ENCODE data around the gene EVC. TPM values are rescaled to one million over a fixed set of nuclear protein-coding genes. Genes with fewer than 3 reads are reported as not detected.

EVC gene
- total RNA-seq, 2 experiments from 2014 or later: 0.17 TPM; not detected in 1

DNA sequence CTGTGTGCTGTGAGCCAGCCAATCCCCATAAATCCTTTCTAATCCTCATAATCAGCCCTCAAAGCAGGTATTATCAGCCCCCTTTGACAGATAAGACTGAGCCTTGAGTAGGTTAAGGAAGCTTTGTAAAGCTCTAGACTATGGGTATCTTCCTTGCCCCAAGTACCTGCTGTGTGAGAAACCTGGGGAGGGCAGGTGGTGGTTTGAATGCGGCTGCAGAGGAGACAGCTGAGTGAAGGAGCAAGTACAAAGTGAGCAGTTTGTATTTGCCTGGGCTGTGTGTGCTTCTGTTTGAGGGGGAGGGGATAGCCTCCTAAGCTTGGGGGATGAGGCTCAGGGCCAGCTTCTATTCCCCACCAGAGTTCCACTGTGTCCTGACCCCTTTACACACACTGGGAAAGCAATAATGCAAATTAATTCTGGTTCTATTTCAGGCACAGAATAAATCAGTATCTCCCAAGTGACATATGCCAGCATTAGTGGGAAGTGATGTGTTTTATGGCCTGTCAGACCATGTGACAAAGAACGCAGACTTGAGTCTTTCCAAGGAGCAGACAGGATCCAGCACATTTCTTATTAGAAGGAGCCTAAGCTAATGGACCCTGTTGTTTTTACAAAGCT, 63.5 kb downstream of the EVC start:
- intact Hi-C loops (cut with micrococcal nuclease): no loop called here
- H3K27ac Mint-ChIP-seq: no peak overlapping the region
- no peak overlapping the region for H3K4me3 Mint-ChIP-seq
- CTCF ChIA-PET: interaction anchor here (0.6 kb wide), 1 partner anchor 1522 kb away, joined by 3 read pairs; no protein-coding TSS in a partner anchor
- no peaks in the 10 kb centered on the region for H3K4me1 Mint-ChIP-seq (ENCODE audit: low read depth)
- DNase-seq: no peak
- H3K9me3 Mint-ChIP-seq: peaks cover 15% of the 10 kb centered on the region
- peaks cover 3% of the 10 kb centered on the region for H3K27me3 Mint-ChIP-seq (ENCODE audit: low read depth)
- peaks cover 1% of the 10 kb centered on the region for H3K36me3 Mint-ChIP-seq (ENCODE audit: low read depth)

DNA sequence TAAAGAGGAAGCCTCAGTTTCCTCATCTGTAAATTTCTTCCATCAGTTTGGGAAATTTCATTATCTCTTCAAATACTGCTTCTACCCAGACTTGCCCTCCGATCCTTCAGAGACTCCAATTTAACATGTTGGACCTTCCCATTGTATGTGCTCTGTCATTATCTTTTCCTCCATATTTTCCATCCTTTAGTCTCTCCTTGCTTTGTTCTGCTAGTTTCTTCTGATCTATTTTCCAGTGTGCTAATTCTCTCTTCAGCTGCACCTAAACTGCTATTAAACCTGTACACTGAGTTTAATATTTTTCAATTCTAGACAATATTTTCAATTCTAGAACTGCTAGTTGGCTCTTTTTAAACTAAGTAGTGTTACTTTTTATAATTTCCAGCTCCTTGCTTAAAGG, 65.5 kb downstream of the EVC start:
- H3K9me3 Mint-ChIP-seq: peaks cover 14% of the 10 kb centered on the region
- H3K27ac Mint-ChIP-seq: no peak overlapping the region
- no peaks in the 10 kb centered on the region for H3K4me1 Mint-ChIP-seq (ENCODE audit: low read depth)
- intact Hi-C loops (cut with micrococcal nuclease): no loop called here
- peaks cover 3% of the 10 kb centered on the region for H3K27me3 Mint-ChIP-seq (ENCODE audit: low read depth)
- no peak overlapping the region for H3K4me3 Mint-ChIP-seq
- no peak for DNase-seq
- H3K36me3 Mint-ChIP-seq (ENCODE audit: low read depth): peaks cover 1% of the 10 kb centered on the region
- CTCF ChIA-PET: no interaction called here

DNA sequence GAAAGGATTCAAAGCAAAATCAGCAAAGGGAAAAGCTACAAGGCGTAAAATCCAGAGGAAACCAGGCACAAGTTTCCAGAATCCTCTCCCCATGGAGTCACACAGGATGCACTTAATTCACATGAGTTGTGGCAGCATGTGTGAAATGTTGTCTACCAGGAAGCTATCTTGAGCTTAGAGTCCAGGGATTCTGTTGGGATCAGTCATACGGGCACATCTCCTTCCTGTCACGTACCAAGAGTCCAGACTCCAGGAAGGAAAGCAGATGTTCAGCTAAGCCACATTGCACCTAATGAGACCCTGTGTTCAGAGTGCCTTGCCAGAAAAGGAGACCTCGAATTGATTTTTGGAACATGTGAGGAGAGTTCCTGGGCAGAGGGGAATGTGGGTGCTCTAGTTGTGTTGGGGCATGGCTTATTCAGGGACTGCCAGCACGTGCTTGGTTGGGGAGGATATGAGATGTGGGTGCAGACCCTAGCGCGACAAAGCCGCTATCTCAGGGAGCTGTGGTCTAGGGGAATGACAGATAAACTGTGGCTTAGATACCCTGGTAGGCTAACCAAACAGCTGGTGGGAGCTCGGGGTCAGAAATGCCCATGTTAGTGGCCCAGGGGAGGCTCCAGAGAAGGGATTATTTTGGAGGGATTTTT, 70.0 kb downstream of the EVC start:
- Mint-ChIP-seq H3K4me3 (no peak overlapping the region), H3K9me3 (peaks cover 9% of the 10 kb centered on the region), H3K4me1 (ENCODE audit: low read depth) (no peaks in the 10 kb centered on the region), H3K36me3 (ENCODE audit: low read depth) (peaks cover 1% of the 10 kb centered on the region), H3K27ac (no peak overlapping the region), H3K27me3 (ENCODE audit: low read depth) (no peaks in the 10 kb centered on the region)
- intact Hi-C loops (cut with micrococcal nuclease): no loop called here
- CTCF ChIA-PET: no interaction called here
- no peak for DNase-seq

DNA sequence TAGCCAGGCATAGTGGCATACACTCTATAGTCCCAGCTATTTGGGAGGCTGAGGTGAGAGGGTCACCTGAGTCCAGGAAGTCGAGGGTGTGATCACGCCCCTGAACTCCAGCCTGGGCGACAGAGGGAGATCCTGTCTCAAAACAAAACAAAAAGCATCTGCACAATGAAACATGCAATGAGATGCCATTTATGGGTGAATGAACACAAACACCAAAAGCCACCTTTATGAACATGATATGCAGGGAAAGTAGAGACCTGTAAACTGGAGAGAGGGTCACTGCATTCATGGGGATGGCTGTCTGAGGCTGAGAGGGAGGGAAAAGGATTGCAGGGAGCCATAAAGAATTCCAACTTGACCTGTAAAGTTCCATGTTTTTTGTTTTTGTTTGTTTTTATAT, 70.7 kb downstream of the EVC start:
- no peak for DNase-seq
- H3K27me3 Mint-ChIP-seq (ENCODE audit: low read depth): no peaks in the 10 kb centered on the region
- no peak overlapping the region for H3K27ac Mint-ChIP-seq

DNA sequence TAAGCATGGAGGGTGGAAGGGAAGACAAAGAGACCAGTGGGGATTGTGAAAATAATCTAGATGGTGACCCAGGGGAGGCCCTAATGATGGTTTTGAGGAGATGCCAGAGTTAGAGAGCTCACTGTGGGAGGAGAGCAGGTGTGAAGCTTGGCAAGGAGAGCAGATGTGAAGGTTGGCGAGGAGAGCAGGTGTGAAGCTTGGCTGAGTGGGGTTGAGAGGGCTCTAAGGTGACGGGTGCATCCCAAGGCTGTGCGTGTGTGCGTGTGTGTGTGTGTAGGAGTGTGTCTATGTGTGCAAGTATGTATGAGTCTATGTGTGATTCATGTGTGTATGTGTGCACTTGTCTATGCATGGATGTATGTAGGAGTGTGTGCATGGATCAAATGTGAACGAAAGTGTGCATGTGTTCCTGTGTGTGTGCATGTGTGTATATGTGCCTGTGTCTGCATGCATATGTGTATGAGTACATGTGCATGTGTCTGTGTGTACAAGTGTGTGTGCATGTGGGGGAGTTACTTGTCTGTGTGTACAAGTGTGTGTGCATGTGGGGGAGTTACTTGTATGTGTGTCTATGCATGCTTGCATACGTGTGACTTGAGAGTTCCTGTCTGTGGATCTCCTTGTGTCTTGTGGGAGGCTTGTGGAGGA, 72.0 kb downstream of the EVC start:
- H3K9me3 Mint-ChIP-seq: no peaks in the 10 kb centered on the region
- no peak overlapping the region for H3K27ac Mint-ChIP-seq
- H3K27me3 Mint-ChIP-seq (ENCODE audit: low read depth): no peaks in the 10 kb centered on the region
- H3K4me3 Mint-ChIP-seq: no peak overlapping the region
- intact Hi-C loops (cut with micrococcal nuclease): no loop called here
- CTCF ChIA-PET: no interaction called here
- no peaks in the 10 kb centered on the region for H3K36me3 Mint-ChIP-seq (ENCODE audit: low read depth)
- no peak for DNase-seq
- no peaks in the 10 kb centered on the region for H3K4me1 Mint-ChIP-seq (ENCODE audit: low read depth)

More for the DNA sequence above, 70.7 kb downstream of the EVC start:
- Mint-ChIP-seq H3K9me3 (peaks cover 3% of the 10 kb centered on the region), H3K4me1 (ENCODE audit: low read depth) (no peaks in the 10 kb centered on the region), H3K4me3 (no peak overlapping the region), H3K36me3 (ENCODE audit: low read depth) (no peaks in the 10 kb centered on the region)
- CTCF ChIA-PET: no interaction called here
- intact Hi-C loops (cut with micrococcal nuclease): no loop called here

DNA sequence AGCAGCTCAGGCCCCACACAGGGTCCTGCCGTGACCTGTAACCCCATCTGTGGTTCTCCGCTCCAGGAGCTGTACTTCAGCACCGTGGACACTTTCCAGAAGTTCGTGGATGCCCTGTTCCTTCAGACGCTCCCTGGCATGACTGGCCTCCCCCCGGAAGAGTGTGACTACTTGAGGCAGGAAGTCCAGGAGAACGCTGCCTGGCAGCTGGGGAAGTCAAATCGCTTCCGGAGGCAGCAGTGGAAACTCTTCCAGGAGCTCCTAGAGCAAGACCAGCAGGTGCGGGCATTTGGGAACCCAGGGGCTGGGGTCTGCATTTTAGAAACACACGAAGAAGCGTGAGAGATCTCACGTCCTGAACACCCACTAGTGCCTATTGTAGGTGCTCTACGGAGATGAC, 72.5 kb downstream of the EVC start:
- H3K27ac Mint-ChIP-seq: no peak overlapping the region
- H3K4me1 Mint-ChIP-seq (ENCODE audit: low read depth): no peaks in the 10 kb centered on the region
- H3K4me3 Mint-ChIP-seq: no peak overlapping the region
- peaks cover 1% of the 10 kb centered on the region for H3K27me3 Mint-ChIP-seq (ENCODE audit: low read depth)
- CTCF ChIA-PET: no interaction called here
- no peak for DNase-seq
- no peaks in the 10 kb centered on the region for H3K36me3 Mint-ChIP-seq (ENCODE audit: low read depth)
- intact Hi-C loops (cut with micrococcal nuclease): no loop called here
- no peaks in the 10 kb centered on the region for H3K9me3 Mint-ChIP-seq

DNA sequence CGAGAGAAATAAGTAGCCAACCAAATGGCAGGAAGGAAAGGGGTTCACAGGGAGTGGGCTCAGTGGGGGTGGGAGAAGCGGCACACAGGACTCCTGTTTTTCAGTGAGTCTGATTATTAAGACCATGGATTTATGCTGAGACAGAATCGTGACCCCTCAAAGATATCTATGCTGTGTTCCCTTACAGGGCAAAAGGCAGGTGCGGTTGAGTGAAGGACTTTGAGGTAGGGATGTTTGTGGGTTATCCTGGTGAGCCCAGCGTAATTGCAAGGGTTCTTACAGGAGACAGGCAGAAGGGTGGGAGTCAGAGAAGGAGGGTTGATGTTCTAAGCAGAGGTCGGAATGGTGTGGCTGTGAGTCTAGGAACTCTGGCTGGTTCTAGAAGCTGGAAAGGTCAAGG, 73.0 kb downstream of the EVC start:
- Mint-ChIP-seq H3K36me3 (ENCODE audit: low read depth) (no peaks in the 10 kb centered on the region), H3K27ac (no peak overlapping the region), H3K27me3 (ENCODE audit: low read depth) (peaks cover 3% of the 10 kb centered on the region), H3K4me1 (ENCODE audit: low read depth) (no peaks in the 10 kb centered on the region), H3K4me3 (no peak overlapping the region), H3K9me3 (no peaks in the 10 kb centered on the region)
- CTCF ChIA-PET: interaction anchor here (0.7 kb wide), 1 partner anchor 372 kb away, joined by 3 read pairs; no protein-coding TSS in a partner anchor
- no peak for DNase-seq
- intact Hi-C loops (cut with micrococcal nuclease): no loop called here

DNA sequence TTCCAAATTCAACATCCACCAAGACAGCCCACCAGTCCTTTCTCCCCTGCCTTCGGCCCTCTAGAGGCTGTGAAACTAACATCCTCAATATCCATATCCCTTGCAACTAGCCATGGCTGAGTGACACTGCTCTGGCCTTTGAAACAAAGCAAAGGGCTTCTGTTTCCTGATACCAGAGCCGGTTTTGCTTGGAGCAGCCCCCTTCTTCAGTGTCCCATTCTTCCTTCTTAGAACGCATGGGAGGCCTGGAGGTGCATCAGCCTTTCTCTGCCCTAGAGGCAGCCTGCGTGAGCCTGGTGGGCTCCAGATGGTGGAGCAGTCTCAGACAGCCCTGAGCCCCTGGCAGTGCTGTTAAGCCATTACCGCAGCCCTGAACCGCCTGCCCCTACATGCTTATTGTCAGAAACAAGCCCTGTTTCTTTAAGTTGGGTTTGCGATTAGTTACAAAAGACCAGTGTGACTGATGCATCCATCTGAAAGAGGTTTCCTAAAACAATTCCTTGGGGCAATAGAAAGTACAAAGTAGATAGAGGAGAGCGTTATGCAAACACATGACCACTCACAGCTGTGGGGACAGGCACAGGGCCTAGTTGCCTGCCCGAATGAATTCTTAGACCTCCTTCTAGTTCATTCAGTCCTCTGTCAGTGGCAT, 74.1 kb downstream of the EVC start:
- peaks cover 3% of the 10 kb centered on the region for H3K27me3 Mint-ChIP-seq (ENCODE audit: low read depth)

DNA sequence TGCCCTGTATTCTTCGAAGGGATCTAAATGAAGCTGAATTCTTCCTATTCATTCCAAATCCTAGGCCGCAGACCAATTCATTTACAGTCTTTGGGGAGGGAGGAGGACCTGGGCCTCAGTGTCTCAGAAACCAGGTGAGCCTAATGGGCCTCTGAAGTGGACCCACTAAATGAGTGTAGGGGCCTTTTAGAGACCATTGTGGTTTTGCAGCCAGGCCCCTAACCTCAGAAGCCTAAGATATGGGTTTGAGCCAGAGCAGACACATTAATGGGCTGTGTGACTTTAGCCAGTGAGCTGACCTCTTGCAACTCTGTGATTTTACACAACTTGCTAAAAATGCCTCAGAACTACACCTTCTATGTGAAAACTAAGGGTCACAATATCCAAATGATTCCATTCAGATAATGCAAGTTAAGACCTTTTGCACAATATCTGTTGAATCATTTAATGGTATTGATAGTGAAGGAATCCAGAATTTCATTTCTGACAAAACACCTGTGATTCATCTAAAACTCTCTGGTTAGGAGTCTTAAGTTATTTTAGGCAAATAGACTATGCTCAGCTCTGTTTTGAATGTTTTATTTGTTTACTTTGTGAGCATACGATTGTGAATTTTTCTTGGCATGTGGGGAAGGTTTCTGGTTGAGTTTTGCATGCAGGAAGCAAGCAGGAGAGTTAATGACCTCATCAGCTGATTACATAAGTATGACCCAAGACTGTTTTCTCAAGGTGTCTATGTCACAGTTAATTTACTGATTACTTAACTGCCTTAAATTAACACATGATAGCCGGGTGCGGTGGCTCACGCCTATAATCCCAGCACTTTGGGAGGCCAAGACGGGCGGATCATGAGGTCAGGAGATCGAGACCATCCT, 75.0 kb downstream of the EVC start:
- Mint-ChIP-seq H3K27me3 (ENCODE audit: low read depth) (peaks cover 3% of the 10 kb centered on the region), H3K9me3 (no peaks in the 10 kb centered on the region), H3K36me3 (ENCODE audit: low read depth) (no peaks in the 10 kb centered on the region), H3K4me3 (no peak overlapping the region), H3K4me1 (ENCODE audit: low read depth) (no peaks in the 10 kb centered on the region), H3K27ac (no peak overlapping the region)
- DNase-seq: no peak
- CTCF ChIA-PET: no interaction called here
- intact Hi-C loops (cut with micrococcal nuclease): no loop called here

More for the DNA sequence above, 74.1 kb downstream of the EVC start:
- no peak for DNase-seq
- CTCF ChIA-PET: no interaction called here
- H3K27ac Mint-ChIP-seq: no peak overlapping the region
- no peaks in the 10 kb centered on the region for H3K4me1 Mint-ChIP-seq (ENCODE audit: low read depth)
- H3K9me3 Mint-ChIP-seq: no peaks in the 10 kb centered on the region
- H3K36me3 Mint-ChIP-seq (ENCODE audit: low read depth): no peaks in the 10 kb centered on the region
- no peak overlapping the region for H3K4me3 Mint-ChIP-seq
- intact Hi-C loops (cut with micrococcal nuclease): no loop called here

DNA sequence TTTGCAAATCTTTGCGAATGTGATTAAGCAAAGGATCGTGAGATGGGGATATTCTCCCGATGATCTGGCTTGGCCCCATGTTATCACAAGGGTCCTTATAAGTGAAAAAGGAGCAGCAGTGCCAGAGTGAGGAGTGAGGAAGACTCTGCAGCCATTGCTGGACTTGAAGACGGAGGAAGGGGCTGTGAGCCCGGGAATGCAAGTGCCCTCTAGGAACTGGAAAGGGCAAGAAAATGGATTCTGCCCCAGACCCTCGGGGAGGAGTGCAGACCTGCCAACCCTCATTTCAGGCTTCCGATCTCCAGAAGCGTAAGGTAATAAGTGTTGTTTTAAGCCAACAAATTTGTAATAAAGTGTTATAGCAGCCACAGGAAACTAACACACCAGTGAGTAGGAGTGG, 76.3 kb downstream of the EVC start:
- no peak for DNase-seq
- intact Hi-C loops (cut with micrococcal nuclease): no loop called here
- Mint-ChIP-seq H3K4me1 (ENCODE audit: low read depth) (no peaks in the 10 kb centered on the region), H3K9me3 (no peaks in the 10 kb centered on the region), H3K27ac (no peak overlapping the region), H3K27me3 (ENCODE audit: low read depth) (peaks cover 3% of the 10 kb centered on the region), H3K36me3 (ENCODE audit: low read depth) (no peaks in the 10 kb centered on the region), H3K4me3 (no peak overlapping the region)
- CTCF ChIA-PET: no interaction called here

DNA sequence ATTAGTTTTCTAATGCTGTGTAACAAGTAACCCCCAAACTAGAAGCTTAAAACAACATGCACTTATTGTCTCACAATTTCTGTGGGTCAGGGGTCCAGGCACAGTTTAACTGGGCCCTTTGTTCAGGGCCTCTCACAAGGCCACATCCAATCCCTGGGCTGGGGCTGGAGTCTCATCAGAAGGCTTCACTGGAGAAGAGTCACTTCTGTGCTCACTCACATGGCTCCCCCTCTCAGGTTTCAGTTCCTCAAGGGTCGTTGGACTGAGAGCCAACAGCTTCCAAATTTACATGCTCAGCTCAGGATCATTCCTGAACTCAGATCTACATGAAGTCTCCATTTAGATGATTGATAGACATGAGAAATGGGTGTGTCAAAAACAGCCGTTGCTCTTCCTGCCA, 77.1 kb downstream of the EVC start:
- peaks cover 3% of the 10 kb centered on the region for H3K27me3 Mint-ChIP-seq (ENCODE audit: low read depth)
- H3K4me3 Mint-ChIP-seq: no peak overlapping the region
- CTCF ChIA-PET: no interaction called here
- no peak overlapping the region for H3K27ac Mint-ChIP-seq
- no peaks in the 10 kb centered on the region for H3K4me1 Mint-ChIP-seq (ENCODE audit: low read depth)
- no peak for DNase-seq
- H3K9me3 Mint-ChIP-seq: no peaks in the 10 kb centered on the region
- intact Hi-C loops (cut with micrococcal nuclease): no loop called here
- no peaks in the 10 kb centered on the region for H3K36me3 Mint-ChIP-seq (ENCODE audit: low read depth)

DNA sequence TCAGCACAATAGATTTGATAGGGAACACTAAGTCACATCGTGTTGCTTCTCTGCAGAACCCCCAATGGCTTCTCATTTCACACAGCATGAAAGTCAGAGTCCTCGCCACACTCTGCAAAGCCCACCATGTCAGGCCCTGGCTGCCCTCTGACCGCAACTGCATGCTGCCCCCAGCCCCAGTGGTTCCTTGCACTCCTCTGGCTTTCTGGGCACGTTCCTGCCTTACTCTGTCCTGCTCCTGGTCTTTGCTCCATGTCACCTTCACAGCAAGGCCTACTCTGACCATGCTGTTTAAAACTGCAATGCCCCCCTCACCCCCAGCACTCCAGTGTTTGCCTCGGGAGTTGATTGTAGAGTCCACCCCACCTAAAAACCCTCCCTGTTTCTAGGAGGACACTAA, 78.1 kb downstream of the EVC start:
- no peaks in the 10 kb centered on the region for H3K4me1 Mint-ChIP-seq (ENCODE audit: low read depth)
- no peak overlapping the region for H3K4me3 Mint-ChIP-seq
- CTCF ChIA-PET: no interaction called here
- H3K27me3 Mint-ChIP-seq (ENCODE audit: low read depth): peaks cover 3% of the 10 kb centered on the region
- DNase-seq: no peak
- H3K27ac Mint-ChIP-seq: no peak overlapping the region
- H3K36me3 Mint-ChIP-seq (ENCODE audit: low read depth): no peaks in the 10 kb centered on the region
- intact Hi-C loops (cut with micrococcal nuclease): no loop called here
- H3K9me3 Mint-ChIP-seq: no peaks in the 10 kb centered on the region

Data from activated naive CD4-positive, alpha-beta T cell treated with anti-CD3 and anti-CD28 coated beads for 36 hours (primary cell).